AG09319 (cell line): ENCODE results near the gene CHRNB4.

Source experiments
- DNase-seq: peaks from one replicate; pipeline ENCODE4 v3.0.0-alpha.2; 2010; ENCODE audit warnings: low read depth; ENCODE audit errors: extremely low read depth
- TF ChIP-seq, protein P1 (sequence below): IDR thresholded peaks from 2 replicates; pipeline ENCODE4 v1.5.1; 2011; ENCODE audit warnings: low read depth, mild to moderate bottlenecking, inconsistent platforms, low read length, moderate library complexity

Gene CHRNB4

DNA sequence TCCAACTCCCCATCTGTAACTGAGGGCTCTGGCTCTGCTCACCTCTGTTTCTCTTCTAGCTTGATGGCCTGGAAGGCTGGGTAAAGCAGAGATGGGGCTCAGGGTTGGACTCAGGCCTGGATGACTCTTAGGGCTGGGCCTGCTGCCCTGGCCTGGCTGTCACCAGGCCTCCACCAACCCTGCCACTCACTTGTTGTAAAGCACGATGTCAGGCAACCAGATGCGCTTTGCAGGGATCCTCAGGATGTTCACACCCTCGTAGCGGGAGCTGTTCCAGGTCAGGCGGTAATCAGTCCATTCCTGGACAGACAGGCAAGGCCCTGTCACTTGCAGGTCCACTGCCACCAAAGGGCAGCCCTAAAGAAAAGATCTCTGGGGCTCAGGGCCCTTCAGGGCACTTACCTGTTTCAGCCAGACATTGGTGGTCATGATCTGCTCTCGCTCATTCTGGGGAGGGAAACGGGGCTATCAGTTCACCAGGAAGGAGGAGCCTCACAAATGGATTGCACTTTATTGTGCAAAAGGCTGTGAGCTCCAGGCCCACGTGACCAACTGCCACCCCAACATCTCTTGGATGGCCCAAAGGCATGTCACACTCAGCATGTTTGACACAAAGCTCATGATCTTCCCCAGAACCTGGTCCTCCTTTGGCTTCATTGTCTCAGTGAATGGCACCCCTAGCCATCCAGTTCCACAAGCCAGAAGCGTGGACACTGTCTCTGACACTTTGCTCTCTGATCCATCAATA is 9.9 kb downstream of the CHRNB4 start:
- TF ChIP-seq, protein P1, sequence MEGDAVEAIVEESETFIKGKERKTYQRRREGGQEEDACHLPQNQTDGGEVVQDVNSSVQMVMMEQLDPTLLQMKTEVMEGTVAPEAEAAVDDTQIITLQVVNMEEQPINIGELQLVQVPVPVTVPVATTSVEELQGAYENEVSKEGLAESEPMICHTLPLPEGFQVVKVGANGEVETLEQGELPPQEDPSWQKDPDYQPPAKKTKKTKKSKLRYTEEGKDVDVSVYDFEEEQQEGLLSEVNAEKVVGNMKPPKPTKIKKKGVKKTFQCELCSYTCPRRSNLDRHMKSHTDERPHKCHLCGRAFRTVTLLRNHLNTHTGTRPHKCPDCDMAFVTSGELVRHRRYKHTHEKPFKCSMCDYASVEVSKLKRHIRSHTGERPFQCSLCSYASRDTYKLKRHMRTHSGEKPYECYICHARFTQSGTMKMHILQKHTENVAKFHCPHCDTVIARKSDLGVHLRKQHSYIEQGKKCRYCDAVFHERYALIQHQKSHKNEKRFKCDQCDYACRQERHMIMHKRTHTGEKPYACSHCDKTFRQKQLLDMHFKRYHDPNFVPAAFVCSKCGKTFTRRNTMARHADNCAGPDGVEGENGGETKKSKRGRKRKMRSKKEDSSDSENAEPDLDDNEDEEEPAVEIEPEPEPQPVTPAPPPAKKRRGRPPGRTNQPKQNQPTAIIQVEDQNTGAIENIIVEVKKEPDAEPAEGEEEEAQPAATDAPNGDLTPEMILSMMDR: no peak

DNA sequence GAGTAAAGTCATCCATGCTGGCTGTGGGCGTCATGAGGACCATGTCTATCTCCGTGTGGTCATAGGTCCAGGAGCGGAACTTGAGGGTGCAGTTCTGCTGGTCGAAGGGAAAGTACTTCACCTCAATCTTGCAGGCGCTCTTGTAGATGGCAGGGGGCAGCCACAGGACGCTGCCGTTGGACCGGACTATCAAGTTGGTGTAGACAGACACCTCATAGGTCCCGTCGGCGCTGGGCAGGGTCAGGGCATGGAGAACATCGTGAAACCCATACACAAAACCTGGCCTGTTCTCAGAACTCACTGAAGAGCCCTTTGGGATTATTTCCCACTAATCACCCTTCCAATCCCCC is 11.3 kb downstream of the CHRNB4 start:
- TF ChIP-seq, protein P1: no peak
- no peak for DNase-seq

More for the DNA sequence above, 9.9 kb downstream of the CHRNB4 start:
- no peak for DNase-seq

DNA sequence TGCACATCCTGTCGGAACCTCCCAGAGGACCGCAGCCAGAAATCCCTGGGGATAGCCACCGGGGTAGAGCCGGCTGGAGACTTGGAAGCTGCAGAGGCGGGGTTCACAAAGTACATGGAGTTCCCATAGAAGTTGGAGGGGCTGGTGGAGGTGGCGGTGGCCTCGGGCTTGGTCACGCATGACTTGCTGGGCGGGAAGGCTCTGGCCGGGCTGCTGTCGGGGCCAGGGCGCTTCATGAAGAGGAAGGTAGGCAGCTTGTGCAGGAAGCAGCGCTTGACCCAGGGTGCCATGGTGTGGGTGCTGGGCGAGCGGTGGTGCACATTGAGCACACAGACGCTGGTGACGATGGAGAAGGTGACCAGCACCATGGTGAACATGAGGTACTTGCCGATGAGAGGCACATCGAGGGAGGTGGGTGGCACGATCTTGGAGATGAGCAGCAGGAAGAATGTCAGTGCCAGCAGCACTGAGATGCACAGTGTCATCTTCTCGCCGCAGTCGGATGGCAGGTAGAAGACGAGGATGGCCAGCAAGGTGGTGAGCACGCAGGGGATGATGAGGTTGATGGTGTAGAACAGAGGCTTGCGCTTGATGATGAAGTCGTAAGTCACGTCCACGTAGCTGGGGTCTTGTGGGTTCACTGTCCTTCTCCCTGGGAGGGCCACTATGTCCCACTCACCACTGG is 11.8 kb downstream of the CHRNB4 start:
- TF ChIP-seq, protein P1: no peak
- no peak for DNase-seq

DNA sequence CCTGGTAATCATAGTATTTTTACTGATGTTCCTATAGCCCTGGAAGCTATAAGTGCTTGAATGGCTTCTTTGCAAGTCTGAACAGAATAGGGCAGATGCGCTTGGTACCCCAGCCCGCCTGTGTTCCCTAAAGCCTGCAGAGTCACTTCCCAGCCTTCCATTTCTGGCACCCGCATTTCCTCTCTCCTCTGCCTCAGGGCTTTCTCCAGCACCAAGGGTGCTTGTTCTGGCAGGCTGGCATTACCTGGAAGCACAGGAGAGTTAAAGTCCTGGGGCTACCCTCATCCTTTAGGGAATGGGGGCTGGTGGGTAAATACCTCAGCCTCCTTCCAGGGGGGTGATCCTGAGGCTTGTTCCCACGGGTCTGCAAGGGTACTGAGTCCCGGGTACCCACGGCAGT is 12.8 kb downstream of the CHRNB4 start:
- DNase-seq: no peak
- TF ChIP-seq, protein P1: no peak

DNA sequence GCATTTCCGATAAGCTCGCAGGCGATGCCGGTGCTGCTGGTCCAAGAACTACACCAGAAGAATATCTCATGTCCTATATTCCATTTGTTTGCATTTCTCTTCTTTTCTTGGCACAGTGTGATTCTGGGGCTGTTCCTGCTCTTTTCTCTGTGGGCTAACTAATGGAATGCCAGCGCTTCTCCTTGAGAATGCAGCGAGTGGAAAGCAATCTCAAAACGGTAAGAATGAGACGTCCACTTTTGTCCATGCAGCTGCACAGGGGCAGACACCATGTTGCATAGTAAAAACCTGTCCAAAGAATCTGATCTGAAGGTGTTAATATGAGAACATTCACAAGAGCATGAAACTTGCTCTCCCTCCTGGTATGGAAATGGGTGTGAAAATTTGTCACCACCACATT is 13.7 kb downstream of the CHRNB4 start:
- TF ChIP-seq, protein P1: no peak
- DNase-seq: no peak

DNA sequence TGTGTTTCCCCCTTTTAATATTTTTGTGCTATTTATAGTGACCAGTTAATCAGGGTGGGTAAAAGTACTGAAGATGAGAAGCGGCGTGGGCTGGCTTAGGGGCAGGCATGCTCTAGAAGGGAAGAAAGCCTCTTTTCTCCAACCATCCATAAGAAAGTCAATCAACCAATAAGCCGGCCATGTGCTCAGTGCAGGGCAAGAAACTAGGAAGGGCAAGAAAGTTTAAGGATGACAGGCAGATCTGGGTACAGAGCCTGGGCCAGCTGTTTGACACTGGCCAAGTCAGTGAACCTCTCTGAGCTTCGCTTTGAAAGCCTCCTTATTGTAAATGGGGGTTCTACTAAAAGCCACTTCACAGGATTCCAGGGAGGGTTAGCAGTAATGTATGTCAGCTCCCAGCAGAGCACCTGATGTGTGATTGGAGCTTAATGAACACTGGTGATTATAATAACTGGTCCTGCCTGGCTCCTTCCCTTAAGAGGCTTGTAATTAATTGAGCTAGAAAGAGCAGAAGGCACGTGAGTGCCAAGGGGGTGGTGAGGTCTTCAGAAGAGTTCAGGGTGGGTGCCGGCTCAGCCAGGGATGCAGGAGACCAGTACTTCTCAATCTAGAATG is 14.5 kb downstream of the CHRNB4 start:
- DNase-seq: no peak
- TF ChIP-seq, protein P1: no peak

DNA sequence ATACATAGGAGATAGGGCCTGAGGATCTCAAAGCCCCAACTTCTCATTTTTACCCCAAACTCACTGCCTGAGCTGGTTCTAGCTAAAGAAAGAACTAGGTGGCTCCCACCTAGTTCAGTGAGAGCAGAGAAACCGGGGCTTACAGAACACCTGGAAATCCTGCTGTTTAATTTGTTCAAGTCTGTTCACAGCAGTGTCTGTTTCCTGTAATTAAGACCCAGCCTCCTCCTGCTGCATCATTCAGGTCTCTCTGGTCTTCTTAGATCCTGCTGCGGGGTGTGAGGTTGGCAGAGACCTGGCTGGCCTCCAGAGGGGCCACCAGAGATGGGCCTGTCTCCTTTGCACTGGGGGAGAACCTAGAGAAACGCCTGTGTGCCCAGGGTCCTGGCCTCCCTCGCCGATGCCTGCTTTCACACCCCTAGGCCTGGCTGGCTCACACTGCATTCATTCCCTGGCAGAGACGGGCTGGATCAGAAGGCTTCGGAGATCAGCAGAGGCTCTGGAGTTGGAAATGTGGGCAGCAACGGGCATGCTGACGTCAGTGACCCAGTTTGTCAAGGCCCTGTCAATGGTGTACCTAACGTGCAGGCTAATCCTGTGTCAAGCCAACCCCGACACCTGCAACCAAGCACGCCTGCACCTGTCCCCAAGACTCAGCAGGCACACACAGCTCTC is 15.3 kb downstream of the CHRNB4 start:
- no peak for DNase-seq
- TF ChIP-seq, protein P1: no peak
